ENCODE measurements around the gene MSI2. TPM values are rescaled to one million over a fixed set of nuclear protein-coding genes. Genes with fewer than 3 reads are reported as not detected.

Gene MSI2
- polyA plus RNA-seq, 1 of the 3 experiments (the other 2 are of a cell fraction), result 24.1 TPM

GRCh38 chr17:57257195-57257894 lies 1.0 kb downstream of the MSI2 start (continued):
- no peak for TF ChIP-seq PBX3 (IDR thresholded peaks at IDR 0.05)
- TF ChIP-seq ELF1 (IDR thresholded peaks at IDR 0.05), result no peak
- TF ChIP-seq CHD2 (IDR thresholded peaks at IDR 0.05; ENCODE audit: low read length, partially characterized antibody), result no peak
- TF ChIP-seq RXRA (IDR thresholded peaks at IDR 0.05; ENCODE audit: borderline replicate concordance, low read depth), result no peak
- no peak for TF ChIP-seq RCOR1 (IDR thresholded peaks at IDR 0.05; ENCODE audit: low read length)
- no peak for TF ChIP-seq YY1 (IDR thresholded peaks at IDR 0.05; ENCODE audit: low read depth)
- no peak for TF ChIP-seq USF1 (IDR thresholded peaks at IDR 0.05; ENCODE audit: borderline replicate concordance, low read depth)
- 0 out of 2 replicates have a peak, but pooled peaks have one; percentile 29 for TF ChIP-seq MAX (IDR thresholded peaks at IDR 0.05; ENCODE audit: low read depth)
- TF ChIP-seq SMC3 (IDR thresholded peaks at IDR 0.05; ENCODE audit: low read depth, low read length), result no peak
- no peak for TF ChIP-seq EZH2phosphoT487 (IDR thresholded peaks at IDR 0.05; ENCODE audit: borderline replicate concordance, low read depth)
- no peak for TF ChIP-seq JUND (IDR thresholded peaks at IDR 0.05)
- TF ChIP-seq CTCF (IDR thresholded peaks at IDR 0.05), result peak; percentile 13; the same call in 1 of the 2 replicates
- TF ChIP-seq FOXM1 (IDR thresholded peaks at IDR 0.05; ENCODE audit: low read depth), result no peak
- no peak for TF ChIP-seq REST (IDR thresholded peaks at IDR 0.05; ENCODE audit: low read depth, low read length)
- TF ChIP-seq FOSL2 (IDR thresholded peaks at IDR 0.05; ENCODE audit: borderline replicate concordance, low read depth), result no peak
- TF ChIP-seq NFIC (IDR thresholded peaks at IDR 0.05; ENCODE audit: borderline replicate concordance), result no peak
